Stimulated activated CD4-positive, alpha-beta T cell treated with anti-CD3 and anti-CD28 coated beads, Interleukin-12 subunit alpha, Interleukin-12 subunit beta, amount 100 ng/mL, for 48 hours (primary cell): Measurements from ENCODE around the gene SRPX2.

Experiments
- DNase-seq, 3 donors: peaks; one replicate each; pipeline ENCODE4 v3.0.0-alpha.2; 2020; ENCODE audit warnings: low read depth in 2 of 3, low spot score in 1 of 3

Gene SRPX2, protein sequence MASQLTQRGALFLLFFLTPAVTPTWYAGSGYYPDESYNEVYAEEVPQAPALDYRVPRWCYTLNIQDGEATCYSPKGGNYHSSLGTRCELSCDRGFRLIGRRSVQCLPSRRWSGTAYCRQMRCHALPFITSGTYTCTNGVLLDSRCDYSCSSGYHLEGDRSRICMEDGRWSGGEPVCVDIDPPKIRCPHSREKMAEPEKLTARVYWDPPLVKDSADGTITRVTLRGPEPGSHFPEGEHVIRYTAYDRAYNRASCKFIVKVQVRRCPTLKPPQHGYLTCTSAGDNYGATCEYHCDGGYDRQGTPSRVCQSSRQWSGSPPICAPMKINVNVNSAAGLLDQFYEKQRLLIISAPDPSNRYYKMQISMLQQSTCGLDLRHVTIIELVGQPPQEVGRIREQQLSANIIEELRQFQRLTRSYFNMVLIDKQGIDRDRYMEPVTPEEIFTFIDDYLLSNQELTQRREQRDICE

DNA sequence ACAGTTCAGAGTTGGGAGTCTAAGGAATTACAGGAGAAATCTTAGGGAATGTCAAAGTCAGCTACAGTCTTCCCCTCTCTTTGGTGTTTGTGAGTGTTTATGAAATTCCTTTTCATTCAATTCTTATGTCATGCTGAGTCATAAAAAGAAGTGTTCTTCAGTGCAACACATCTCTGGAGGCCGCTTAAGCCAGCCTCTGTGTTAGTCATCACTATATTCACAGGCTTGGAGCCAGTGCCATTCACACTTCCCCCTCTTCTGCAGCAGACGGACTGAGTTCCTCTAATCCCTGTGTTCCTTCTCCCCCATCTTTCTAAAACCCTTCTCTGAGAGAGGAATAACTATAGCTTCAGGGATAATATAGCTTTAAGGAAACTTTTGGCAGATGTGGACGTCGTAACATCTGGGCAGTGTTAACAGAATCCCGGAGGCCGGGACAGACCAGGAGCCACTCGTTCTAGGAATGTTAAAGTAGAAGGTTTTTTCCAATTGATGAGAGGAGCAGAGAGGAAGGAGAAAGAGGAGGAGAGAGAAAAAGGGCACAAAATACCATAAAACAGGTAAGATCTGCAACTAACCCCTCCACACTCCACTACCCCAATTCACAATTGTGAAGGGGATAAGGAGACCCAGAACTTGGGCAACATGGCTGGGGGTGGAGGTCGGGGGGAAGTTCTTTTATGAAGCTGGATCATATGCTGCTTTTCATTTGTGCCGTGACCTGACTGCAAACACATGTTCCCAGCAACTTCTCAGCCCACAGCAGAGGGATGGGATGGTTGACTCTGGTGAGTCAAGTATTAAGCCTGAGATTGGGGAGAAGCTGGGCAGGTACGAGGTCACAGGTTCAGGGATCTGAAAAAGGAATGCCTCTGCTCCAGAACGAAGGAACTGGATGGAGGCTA, at the start of gene SRPX2:
TSS of gene SRPX2 (plus strand) at position 244 of the 905 bp plus-strand sequence. CDS start 2,124 bp downstream, outside the sequence.
- DNase-seq: no peak

DNA sequence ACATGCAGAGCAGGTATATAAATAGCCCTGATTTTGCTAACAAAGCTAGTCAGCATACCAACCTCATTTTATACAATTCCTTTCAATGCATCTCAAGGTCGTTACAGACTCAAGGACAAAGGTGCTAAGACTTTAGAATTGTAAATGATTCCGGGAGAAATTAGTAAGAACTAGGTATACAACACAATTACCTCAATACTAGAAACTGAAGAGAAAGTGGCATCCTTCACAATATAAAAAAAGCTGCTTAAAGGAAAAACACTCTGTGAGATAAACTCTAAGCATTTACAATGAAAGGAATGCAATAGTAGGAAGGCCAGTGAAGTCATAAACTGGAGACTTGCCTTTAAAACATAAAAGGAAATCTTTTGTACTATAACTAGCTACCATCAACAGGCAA, 47.4 kb upstream of the SRPX2 start:
- no peak for DNase-seq

DNA sequence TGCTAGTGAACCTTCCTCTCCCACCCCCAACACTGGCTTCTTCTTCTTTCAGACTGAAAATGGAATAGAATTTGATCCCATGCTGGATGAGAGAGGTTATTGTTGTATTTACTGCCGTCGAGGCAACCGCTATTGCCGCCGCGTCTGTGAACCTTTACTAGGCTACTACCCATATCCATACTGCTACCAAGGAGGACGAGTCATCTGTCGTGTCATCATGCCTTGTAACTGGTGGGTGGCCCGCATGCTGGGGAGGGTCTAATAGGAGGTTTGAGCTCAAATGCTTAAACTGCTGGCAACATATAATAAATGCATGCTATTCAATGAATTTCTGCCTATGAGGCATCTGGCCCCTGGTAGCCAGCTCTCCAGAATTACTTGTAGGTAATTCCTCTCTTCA, 44.5 kb upstream of the SRPX2 start:
- DNase-seq: no peak

DNA sequence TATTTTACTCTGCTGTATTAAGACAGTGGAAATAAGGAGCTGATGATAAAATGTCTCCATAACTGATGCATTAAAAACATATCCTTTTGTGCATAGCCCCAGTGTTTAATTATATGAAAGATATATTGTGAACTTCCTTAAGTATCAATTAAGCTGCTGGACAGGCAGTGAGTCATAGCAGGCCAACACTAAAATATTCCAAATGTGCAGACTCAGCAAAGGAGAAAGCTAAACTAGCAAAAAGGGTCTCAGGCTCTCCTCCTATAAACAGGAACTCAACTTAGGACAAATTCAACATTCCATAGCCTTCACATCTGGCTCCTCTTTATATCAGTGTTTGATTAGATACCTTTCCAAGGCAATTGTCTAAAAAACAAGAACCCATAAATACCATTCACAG, 43.7 kb upstream of the SRPX2 start:
- no peak for DNase-seq

DNA sequence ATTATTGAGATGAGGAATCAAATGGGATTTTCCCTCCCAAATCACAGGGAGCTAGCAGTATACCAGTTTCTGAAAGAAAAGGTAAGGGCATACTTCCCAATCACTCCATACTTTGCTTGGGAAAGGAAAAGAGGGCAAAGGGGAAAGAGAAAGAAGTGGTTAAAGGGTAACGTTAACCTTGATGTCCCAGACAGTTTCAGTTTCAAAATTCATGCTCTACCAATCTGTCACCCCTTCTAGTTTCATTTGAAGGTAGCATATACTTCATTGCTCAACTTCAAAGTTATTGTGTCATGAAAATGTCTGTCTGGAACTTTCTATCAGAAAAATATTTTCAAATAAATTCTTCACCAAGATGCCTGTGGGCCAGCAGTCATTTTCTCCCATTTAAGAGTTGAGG, 43.2 kb upstream of the SRPX2 start:
- DNase-seq: no peak

DNA sequence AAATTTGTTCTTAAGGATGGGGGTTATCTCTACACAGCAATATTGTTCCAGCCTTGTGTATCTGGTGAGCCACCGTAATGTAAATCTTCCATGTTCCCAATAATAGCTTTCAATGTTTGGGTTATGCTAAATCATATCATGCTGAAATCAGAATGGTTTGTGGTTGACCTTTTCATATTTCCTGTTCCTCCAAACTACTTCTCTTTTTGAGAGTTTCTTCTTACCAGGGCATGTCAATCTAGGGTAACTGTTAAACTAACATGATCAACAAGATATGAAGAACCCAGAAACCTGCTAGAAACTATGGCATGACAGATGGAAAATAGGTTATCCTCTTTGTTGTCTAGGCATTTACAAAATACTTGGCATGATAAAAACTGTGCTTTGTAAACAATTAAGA, 37.2 kb upstream of the SRPX2 start:
- no peak for DNase-seq

DNA sequence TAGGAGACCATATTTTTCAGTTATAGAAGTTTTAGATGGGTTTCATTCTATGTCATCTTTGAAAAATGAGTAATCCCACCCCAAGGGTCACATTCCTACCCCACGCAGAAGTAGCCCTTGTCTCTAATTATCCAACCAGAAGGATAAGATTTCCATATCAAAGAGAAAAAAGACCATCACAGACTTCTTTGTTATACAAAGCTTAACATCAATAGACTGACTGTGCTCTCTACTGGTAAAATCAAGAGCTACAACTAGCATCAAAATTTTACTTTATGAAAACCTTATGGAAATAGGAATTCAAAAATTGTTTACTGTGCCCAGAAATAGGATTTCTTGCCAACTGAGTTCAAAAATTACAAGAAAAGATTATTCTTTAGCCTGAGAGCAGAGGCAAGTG, 34.4 kb upstream of the SRPX2 start:
- no peak for DNase-seq

DNA sequence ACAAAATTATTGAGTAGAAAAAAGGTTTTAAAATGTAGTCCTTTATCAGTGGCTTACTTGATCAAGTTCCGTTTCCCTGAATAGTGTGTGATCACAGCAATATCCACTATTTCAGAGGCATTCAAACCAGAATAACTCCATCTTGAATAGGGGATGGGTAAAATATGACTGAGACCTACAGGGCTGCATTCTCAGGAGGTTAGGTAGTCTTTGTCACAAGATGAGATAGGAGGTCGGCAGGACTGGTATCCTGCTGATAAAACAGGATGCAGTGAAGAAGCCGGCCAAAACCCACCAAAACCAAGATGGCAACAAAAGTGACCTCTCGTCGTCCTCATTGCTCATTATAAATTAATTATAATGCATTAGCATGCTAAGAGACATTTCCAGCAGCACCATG, 32.0 kb upstream of the SRPX2 start:
- DNase-seq: no peak

DNA sequence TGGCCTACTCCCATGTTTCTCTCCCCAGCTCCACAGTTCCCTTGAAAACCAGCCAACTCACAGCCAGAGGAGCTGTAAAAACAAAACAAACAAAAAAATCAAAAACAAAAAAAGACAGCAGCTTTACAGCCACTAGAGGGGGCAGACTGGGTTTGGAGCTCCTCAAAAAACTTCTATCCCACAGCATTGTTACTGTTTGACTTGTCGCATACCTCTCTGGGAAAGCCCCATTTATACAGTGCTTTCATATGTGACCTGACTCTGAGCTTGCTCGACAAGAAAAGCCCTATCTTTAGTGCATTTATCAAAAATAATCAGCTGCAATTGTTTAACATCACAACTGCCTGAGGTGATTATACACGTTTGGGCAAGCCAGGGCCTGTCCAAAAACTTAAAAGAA, 29.0 kb upstream of the SRPX2 start:
- peak in 1 of 3 donors; percentile 2 for DNase-seq

DNA sequence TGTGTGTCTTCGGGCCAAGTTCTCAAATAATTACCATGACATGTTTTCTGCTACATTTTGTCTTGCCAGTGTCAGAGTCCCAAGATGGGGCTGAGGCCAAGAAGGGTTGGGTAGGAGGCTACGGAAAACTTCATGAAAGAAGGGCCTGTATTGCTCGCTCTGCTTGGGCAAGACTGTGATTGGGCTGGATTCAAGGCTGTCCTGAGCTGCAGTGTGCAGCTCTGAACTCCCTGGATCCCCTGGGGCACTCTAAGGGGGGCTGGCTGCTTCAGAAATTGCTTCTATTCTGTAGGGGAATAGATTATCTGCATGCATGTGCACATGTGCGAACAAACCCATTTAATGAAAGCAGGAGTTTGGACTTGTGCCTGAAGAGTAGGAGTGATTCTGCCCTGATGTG, 21.0 kb upstream of the SRPX2 start:
- no peak for DNase-seq

DNA sequence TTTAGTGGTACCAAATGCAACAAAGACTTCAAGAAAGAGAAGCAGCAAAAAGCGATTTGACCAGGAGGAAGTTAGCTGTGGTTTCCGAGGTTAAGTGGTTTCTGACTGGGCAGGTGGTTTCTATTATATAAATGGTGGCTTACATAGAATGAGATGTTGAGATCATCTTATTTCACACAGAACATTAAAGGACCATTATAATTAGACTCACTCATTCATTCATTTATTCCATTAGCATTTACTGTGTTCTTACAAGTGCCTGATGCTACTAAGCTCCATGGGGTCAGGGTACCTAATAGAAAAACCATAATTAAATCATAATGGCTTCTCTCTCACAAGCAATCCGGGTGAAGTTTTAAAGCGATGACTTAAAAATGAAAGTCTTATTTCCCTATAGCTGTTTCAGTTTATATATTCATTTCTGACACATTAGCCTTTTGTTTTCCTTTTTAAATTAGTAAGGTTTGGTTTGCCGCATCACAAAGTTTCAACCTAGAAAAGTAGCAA, 18.0 kb upstream of the SRPX2 start:
- DNase-seq: peak in 1 of 3 donors; percentile 5

DNA sequence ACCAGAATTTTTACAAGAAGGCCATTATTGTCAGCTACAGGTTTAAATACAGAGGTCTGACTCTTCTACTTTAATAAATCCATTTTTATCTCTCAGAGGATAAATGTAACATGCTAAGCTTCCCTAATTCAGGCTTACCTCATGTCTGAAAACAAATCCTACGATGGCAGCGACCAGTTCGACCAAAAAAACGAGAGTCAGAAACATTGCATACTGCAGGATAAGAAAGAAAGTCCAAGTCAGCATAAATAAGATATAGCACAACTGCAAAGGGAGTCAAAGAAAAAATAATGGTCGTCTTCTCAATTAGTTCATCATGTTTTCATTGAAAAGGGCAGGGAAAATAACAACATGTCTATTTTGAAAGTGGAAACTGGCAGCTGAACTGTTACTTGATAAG, 9.0 kb upstream of the SRPX2 start:
- no peak for DNase-seq

DNA sequence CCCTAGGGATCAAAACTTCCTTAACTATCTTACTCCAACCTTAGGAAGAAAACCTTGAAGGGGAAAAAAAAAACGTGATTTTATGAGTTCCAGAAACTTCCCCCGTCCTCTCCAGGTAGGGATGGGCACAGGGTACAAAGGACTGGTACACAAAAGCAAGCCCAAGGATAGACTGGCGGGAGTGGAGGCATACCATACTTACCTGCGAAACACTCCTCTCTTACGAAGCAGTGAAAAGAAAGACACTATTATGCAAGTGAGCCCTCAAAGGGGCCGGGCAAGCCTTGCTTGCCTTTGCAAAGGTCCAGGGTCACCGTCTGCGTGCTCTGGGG, 8.0 kb upstream of the SRPX2 start:
- DNase-seq: no peak

DNA sequence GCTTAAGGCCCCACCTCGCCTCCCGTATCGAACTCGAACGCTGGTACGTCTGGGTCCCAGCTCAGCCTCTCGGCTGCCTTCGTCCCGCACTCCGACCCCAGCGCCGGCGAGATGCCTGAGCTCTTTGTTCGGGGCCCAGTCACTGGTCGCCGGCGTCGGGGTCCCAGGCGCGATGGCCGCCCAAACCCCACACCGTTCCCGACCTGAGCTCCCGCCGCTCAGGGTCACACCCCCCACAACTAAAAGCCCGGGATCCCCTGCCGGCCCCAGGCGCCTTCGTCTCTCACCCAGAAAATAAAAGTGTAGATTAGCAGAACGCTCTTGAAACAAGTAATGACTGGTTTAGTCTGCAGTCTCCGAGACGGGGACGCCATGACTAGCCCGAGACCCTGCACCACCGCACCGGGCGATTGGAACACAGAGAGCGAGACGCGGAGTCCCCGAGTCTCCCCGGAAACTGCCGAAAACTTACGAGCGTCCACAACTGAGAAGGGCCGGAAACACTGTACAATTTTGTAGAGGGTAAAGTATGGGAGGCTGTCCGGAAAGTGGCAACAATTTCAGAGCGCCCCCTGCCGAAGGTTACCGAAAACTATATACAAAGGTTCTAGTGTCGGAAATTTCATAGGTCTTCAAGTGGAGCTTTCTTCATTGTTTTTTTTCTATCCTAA, 7.5 kb upstream of the SRPX2 start, which contains the start of gene TSPAN6:
TSS of gene TSPAN6 (minus strand) at position 486 of the 671 bp plus-strand sequence. CDS start at position 374, 112 bp downstream.
- peak; percentile 59 to 71 (median 63) for DNase-seq

DNA sequence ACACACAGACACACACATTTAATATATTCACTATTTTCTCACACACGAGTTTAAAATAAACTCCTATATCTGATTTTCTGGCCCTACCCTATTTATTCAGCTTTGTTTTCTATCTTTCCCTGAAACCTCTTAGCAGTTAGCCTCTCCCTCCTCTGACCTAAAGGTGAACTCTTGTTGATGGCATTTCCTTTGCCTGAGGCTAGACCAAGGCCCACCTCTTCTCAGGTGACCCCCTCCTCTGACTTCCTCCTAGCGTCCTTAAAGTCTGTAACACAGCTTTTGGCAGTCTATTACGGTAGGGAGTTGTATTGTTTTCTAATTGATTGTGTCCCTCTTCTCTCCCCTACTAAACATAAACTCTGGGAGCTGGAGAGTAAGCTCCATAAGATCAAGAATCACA, 1.7 kb upstream of the SRPX2 start:
- DNase-seq: no peak

DNA sequence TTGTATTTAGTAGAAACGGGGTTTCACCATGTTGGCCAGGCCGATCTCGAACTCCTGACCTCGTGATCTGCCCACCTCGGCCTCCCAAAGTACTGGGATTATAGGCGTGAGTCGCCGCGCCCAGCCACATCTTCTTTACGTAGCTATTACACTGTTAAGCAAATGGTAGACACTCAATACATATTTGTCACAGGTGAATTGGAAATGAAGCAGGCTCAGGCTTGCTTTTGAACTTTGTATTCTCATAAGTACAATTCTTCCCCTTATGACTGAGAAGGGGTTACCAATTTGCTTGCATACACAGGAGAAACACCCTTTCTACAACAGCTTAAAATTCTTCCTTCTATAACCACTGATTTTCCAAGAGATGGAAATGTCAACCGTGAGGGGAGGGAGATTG, 787 bp upstream of the SRPX2 start:
- no peak for DNase-seq

DNA sequence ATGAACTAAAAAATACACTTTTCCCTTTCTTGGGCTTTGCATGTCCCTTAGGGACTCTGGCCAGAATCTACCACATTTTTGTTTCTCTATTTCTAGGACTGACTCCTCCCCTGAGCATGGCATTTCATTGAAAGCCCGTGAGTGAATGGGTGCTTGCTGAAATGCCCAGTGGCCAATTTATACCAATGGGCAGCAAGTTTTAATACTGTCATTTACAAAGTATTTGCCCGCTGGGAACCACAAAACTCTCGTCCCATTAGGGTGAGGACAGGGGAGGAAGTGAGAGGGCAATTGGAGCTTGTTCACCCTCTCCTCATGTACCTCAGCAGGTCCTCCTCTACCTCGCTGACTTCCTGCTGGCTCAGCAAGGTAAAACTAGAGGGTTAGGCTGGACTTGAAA, 1.1 kb downstream of the SRPX2 start:
- no peak for DNase-seq

DNA sequence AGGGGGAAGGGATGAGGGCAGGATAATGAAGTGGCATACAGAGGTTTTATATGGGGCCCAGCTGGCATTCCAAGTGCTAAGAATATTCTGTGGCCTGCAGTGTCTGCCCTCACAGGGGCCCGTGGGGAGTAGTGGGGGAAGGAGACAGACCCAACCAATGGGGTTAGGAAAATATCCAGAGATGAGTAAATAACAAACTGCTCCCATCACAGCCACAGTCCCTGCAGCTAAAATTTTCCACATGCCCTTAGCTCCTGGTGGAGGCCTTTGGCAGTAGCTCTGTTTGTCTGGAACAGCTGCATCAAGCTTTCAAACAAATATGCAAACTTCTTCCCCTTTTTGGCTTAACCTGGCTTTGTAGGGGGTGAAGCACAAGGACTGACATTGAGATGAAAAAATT, 3.1 kb downstream of the SRPX2 start:
- DNase-seq: no peak

DNA sequence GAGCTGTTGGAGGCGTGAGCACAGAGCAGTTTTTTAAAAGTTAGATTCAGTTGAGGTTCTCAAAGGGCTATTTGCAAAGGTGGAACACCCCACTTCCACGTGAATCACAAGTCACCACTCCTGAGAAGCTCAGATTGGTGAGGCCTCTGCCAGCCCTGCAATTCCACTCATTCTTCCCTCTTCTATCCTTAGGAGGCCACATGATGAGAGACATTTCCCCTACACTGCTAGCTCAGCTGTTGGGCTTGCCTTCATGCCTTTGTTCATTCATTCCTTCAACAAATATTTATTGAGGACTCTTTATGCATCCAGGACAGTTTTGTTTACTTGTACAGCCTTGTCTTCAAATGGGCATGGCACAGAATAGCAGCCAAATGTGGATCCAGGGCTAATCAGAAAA, 3.7 kb downstream of the SRPX2 start:
- no peak for DNase-seq

DNA sequence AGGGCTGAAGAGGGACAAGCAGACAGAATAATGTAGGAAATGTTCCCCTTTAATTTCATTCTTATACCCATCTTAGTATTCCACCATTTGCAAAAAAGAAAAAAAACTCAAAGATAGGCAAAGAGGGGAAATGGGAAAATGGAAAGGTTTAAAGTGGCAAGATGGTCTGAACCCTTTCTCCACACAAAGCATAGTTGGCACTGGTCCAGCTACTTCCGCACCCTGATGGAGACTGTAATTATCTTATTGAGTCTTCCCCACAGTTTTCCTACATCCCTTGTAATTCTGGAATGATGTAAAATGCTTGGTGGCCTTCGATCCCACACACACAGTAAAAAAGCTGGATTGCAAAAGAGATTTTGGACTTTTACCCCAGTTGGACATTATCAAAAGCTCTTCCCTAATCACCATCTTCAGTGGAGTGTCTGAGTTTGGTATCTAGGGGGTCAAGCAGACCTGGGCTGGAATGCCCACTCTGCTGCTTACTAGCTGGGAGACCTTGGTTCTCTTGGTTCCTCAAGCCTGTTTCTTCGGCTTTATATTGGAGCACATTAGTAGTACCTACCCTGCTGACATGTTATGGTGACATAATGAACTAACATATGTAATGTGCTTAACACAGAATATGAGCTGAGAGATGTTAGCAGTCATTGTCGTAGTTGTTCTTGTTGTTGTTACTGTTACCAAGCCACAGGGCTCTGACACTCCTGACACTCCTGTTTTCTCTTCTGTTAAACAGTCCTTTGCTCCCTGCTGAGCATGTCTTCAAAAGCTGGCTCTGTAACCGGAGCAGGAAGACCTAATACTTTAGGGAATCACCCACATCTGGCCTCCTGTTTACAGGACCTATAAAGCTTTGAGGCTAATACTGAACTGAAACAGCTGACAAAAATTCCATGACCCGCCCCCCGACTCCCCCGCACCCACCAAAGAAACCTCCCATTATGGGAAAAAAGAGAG, 4.7 kb downstream of the SRPX2 start:
- no peak for DNase-seq
